ENCODE data around the gene FTO. TPM values are rescaled to one million over a fixed set of nuclear protein-coding genes. Genes with fewer than 3 reads are reported as not detected.

FTO gene
- total and polyA plus RNA-seq, 2 of the 13 experiments (the other 11 are each of a cell fraction or from before 2014, with no cell fraction given), result 41.6 to 55.8 TPM

DNA sequence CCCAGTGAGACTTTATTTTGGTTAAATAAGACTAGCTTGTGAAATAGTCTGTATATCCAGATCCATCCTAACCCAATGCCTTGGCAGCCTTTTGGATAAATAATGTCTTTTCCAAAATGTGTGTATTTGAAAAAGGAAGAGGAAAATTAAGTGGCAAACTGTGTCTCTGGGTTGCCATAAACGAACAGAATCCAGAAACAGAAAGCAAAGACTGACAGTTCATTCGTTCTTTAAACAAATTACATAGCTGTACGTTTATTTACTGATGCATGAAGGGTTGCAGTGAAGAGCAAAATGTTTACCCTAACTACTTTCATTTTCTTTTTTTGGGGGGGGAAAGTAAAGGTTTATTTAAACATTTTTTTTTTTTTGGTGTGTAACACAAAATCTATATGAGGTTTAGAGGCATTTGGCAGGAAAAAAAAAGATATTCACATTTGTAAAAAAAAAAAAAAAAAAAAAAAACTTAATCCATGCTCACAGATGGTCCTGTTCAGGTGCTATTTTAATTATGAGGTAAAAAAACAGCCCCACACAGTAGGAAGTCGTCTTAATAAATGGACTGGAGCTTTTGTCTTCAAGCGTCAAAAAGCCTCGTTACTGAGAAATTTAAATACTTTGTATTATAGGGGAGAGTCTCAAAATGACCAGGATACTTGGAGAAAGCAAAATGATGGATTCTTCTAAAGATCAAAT lies 245.9 kb downstream of the FTO start:
- no peaks in the 10 kb centered on the region for H3K79me2 ChIP-seq (ENCODE audit: insufficient read depth, low read length)
- no peak overlapping the region for H2AFZ ChIP-seq (ENCODE audit: low read length)
- FAIRE-seq (no peak), DNase-seq (ENCODE audit: low spot score) (peak; percentile 18), ATAC-seq (no peak)
- no peaks in the 10 kb centered on the region for H3K9me3 ChIP-seq (ENCODE audit: low read length)
- H3K36me3 ChIP-seq (replicated peaks in 1 of 2; ENCODE audit: control insufficient read depth in 1 of 2, insufficient read depth in 2 of 2, low read length in 2 of 2), result no peaks in the 10 kb centered on the region
- peaks cover 48% of the 10 kb centered on the region for H3K4me1 ChIP-seq (ENCODE audit: insufficient read depth, low read length)
- H3K9ac ChIP-seq (ENCODE audit: insufficient read depth, low read depth, low read length), result no peak overlapping the region
- 78% methylated on average over 6 of the region's 6 CpGs for WGBS (ENCODE audit: low lambda C conversion rate)
- H3K4me3 ChIP-seq (replicated peaks in 1 of 3; ENCODE audit: insufficient read depth in 1 of 3, low read depth in 2 of 3, low read length in 3 of 3), result no peak overlapping the region
- no TSS peak for BruUV-seq (replicated peaks)
- POLR2A ChIA-PET, result interaction anchor here (0.7 to 1.1 kb wide), 2 partner anchors 217 to 226 kb away, joined by 3 to 4 read pairs; no protein-coding TSS in a partner anchor
- H3K27ac ChIP-seq (ENCODE audit: extremely low read length, insufficient read depth, low read length), result no peak overlapping the region
- H3K4me2 ChIP-seq (ENCODE audit: low read depth, low read length), result no peak overlapping the region
- TF ChIP-seq FOXP1 (IDR thresholded peaks at IDR 0.05), result no peak
- TF ChIP-seq FOXP1 (CRISPR knock-in tag; IDR thresholded peaks at IDR 0.05), result peak; percentile 36; the same call in 1 of the 2 replicates
- 0 out of 2 replicates have a peak, but pooled peaks have one; percentile 13 for TF ChIP-seq MED1 (CRISPR knock-in tag; IDR thresholded peaks at IDR 0.05)
- no peak for TF ChIP-seq MXD4 (CRISPR knock-in tag; IDR thresholded peaks at IDR 0.05)
- TF ChIP-seq NR2F1 (CRISPR knock-in tag; IDR thresholded peaks at IDR 0.05), result no peak
- TF ChIP-seq ZNF17 (CRISPR knock-in tag; IDR thresholded peaks at IDR 0.05), result no peak
- TF ChIP-seq FOXA3 (CRISPR knock-in tag; IDR thresholded peaks at IDR 0.05), result peak; percentile 44
- H3K27me3 ChIP-seq (ENCODE audit: control insufficient read depth in 1 of 2, insufficient read depth in 2 of 2, low read length in 2 of 2), result no peaks in the 10 kb centered on the region
- no peaks in the 10 kb centered on the region for H4K20me1 ChIP-seq (ENCODE audit: insufficient read depth, low read length)
- CTCF ChIA-PET (ENCODE audit: low intra/inter-chr PET ratio, low total read pairs), result no interaction called here
- in situ Hi-C loops (cut with HindIII; ENCODE audit: extremely low pct_ligation_motif_present, low pct_unique_long_range_greater_than_20kb) (loop anchor here (10.0 to 25.0 kb wide), 2 partner anchors 1075 to 1312 kb away; no protein-coding TSS in a partner anchor), intact Hi-C loops (cut with micrococcal nuclease; ENCODE audit: unreplicated experiment) (loop anchor here (5.0 to 10.0 kb wide), 6 partner anchors 242 to 1512 kb away; partner anchors contain the start of gene IRX3)

DNA sequence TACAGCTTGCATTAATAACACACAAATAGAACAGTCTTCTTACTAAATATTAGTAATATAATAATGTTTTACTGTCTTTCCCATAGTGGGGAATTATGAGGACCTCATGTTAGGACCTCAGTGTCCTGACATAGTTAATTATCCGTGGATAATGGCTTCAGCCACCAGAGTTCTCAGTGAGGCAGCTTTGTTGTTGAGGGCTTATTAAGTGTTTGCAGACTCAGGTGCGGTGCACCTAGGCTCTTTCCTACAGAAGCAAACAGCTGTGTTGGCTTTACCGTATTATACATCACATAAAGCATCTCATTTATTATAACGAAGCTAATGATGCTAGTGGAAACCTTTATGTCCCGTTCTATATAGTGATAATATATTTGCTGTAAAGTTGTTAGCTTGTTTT lies 246.7 kb downstream of the FTO start:
- ChIA-PET POLR2A (interaction anchor here (1.0 to 1.1 kb wide), 2 partner anchors 224 to 226 kb away, joined by 3 read pairs; no protein-coding TSS in a partner anchor), CTCF (ENCODE audit: low intra/inter-chr PET ratio, low total read pairs) (no interaction called here)
- no TSS peak for BruUV-seq (replicated peaks)
- in situ Hi-C loops (cut with HindIII; ENCODE audit: extremely low pct_ligation_motif_present, low pct_unique_long_range_greater_than_20kb), result no loop called here
- intact Hi-C loops (cut with micrococcal nuclease; ENCODE audit: unreplicated experiment), result no loop called here
- DNase-seq (ENCODE audit: low spot score) (no peak), FAIRE-seq (no peak), ATAC-seq (no peak)
- TF ChIP-seq BRD4 (CRISPR knock-in tag; IDR thresholded peaks at IDR 0.05) (no peak), STAG1 (CRISPR knock-in tag; IDR thresholded peaks at IDR 0.05) (peak; percentile 29)
- TF ChIP-seq, protein P1, sequence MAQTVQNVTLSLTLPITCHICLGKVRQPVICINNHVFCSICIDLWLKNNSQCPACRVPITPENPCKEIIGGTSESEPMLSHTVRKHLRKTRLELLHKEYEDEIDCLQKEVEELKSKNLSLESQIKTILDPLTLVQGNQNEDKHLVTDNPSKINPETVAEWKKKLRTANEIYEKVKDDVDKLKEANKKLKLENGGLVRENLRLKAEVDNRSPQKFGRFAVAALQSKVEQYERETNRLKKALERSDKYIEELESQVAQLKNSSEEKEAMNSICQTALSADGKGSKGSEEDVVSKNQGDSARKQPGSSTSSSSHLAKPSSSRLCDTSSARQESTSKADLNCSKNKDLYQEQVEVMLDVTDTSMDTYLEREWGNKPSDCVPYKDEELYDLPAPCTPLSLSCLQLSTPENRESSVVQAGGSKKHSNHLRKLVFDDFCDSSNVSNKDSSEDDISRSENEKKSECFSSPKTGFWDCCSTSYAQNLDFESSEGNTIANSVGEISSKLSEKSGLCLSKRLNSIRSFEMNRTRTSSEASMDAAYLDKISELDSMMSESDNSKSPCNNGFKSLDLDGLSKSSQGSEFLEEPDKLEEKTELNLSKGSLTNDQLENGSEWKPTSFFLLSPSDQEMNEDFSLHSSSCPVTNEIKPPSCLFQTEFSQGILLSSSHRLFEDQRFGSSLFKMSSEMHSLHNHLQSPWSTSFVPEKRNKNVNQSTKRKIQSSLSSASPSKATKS (CRISPR knock-in tag; IDR thresholded peaks at IDR 0.05), result no peak
- H3K79me2 ChIP-seq (ENCODE audit: insufficient read depth, low read length), result no peaks in the 10 kb centered on the region
- no peaks in the 10 kb centered on the region for H3K27me3 ChIP-seq (ENCODE audit: control insufficient read depth in 1 of 2, insufficient read depth in 2 of 2, low read length in 2 of 2)
- H3K36me3 ChIP-seq (replicated peaks in 1 of 2; ENCODE audit: control insufficient read depth in 1 of 2, insufficient read depth in 2 of 2, low read length in 2 of 2), result no peaks in the 10 kb centered on the region
- H3K4me1 ChIP-seq (ENCODE audit: insufficient read depth, low read length), result peaks cover 47% of the 10 kb centered on the region
- WGBS (ENCODE audit: low lambda C conversion rate), result 97% methylated on average over 5 of the region's 5 CpGs
- H3K9me3 ChIP-seq (ENCODE audit: low read length), result no peaks in the 10 kb centered on the region
- no peaks in the 10 kb centered on the region for H4K20me1 ChIP-seq (ENCODE audit: insufficient read depth, low read length)
- H2AFZ ChIP-seq (ENCODE audit: low read length), result no peak overlapping the region
- H3K9ac ChIP-seq (ENCODE audit: insufficient read depth, low read depth, low read length), result no peak overlapping the region
- no peak overlapping the region for H3K27ac ChIP-seq (ENCODE audit: extremely low read length, insufficient read depth, low read length)
- no peak overlapping the region for H3K4me3 ChIP-seq (replicated peaks in 1 of 3; ENCODE audit: insufficient read depth in 1 of 3, low read depth in 2 of 3, low read length in 3 of 3)
- no peak overlapping the region for H3K4me2 ChIP-seq (ENCODE audit: low read depth, low read length)
